ENCODE measurements around the gene KAZN.
"Not testable (repeated sequence)": the region's sequence is repeated elsewhere in the genome, so short reads cannot be mapped to it uniquely, and the experiment has no call there.

KAZN gene

GRCh38 chr1:15022048-15022447 lies 423.6 kb downstream of the KAZN start:
- DNase-seq: no peak

- no peak for DNase-seq
Measured at GRCh38 chr1:15023205-15023604, 424.7 kb downstream of the KAZN start.

GRCh38 chr1:15023976-15024375 lies 425.5 kb downstream of the KAZN start:
- no peak for DNase-seq

- DNase-seq: no peak
Measured at GRCh38 chr1:15026117-15026489, 427.6 kb downstream of the KAZN start.

GRCh38 chr1:15027515-15027986 lies 429.1 kb downstream of the KAZN start:
- DNase-seq: peak; percentile 29

- no peak for DNase-seq
Measured at GRCh38 chr1:15028102-15028501, 429.6 kb downstream of the KAZN start.

- no peak for DNase-seq
Measured at GRCh38 chr1:15028616-15029015, 430.1 kb downstream of the KAZN start.

GRCh38 chr1:15029036-15029435 lies 430.6 kb downstream of the KAZN start:
- no peak for DNase-seq

GRCh38 chr1:15029786-15030185 lies 431.3 kb downstream of the KAZN start:
- DNase-seq: no peak

- no peak for DNase-seq
Measured at GRCh38 chr1:15031251-15031933, 432.9 kb downstream of the KAZN start.

- DNase-seq: no peak
Measured at GRCh38 chr1:15033264-15033663, 434.8 kb downstream of the KAZN start.

GRCh38 chr1:15034656-15035055 lies 436.2 kb downstream of the KAZN start:
- no peak for DNase-seq

GRCh38 chr1:15035236-15035635 lies 436.8 kb downstream of the KAZN start:
- no peak for DNase-seq

- no peak for DNase-seq
Measured at GRCh38 chr1:15036101-15036500, 437.6 kb downstream of the KAZN start.

- DNase-seq: no peak
Measured at GRCh38 chr1:15038232-15039016, 439.9 kb downstream of the KAZN start.

- no peak for DNase-seq
Measured at GRCh38 chr1:15039017-15039648, 440.6 kb downstream of the KAZN start.

- no peak for DNase-seq
Measured at GRCh38 chr1:15039901-15040300, 441.4 kb downstream of the KAZN start.

GRCh38 chr1:15040685-15041084 lies 442.2 kb downstream of the KAZN start:
- not testable (repeated sequence) for DNase-seq

- DNase-seq: no peak
Measured at GRCh38 chr1:15042866-15043265, 444.4 kb downstream of the KAZN start.

- DNase-seq: no peak
Measured at GRCh38 chr1:15043934-15044333, 445.4 kb downstream of the KAZN start.

- no peak for DNase-seq
Measured at GRCh38 chr1:15045123-15045522, 446.6 kb downstream of the KAZN start.

GRCh38 chr1:15046487-15047165 lies 448.1 kb downstream of the KAZN start:
- peak; percentile 49 for DNase-seq

- DNase-seq: no peak
Measured at GRCh38 chr1:15047237-15047636, 448.8 kb downstream of the KAZN start.

Measured in CD4-positive, alpha-beta T cell treated with Interleukin-6 for 4 hours (primary cell).